Sigmoid colon (tissue), 4 donors: Measurements from ENCODE around the gene PISD.

ENCODE experiments used
- CTCF ChIP-seq, 4 experiments: fragments of 450-650 bp in 3 of 4; fragments of 200-600 bp in 1 of 4; IDR thresholded peaks; one replicate each; pipeline ENCODE4 v1.5.1; 2016 to 2019; ENCODE audit warnings: antibody characterized with exemption in 4 of 4, mild to moderate bottlenecking in 3 of 4, moderate library complexity in 2 of 4
- EP300 ChIP-seq, 4 donors: sonication (generic); formaldehyde crosslinking; IDR thresholded peaks; one replicate each; pipeline ENCODE4 v1.6.1; 2017; ENCODE audit warnings: antibody characterized with exemption in 4 of 4
- POLR2A ChIP-seq, 2 donors: fragments of 450-650 bp; IDR thresholded peaks; one replicate each; pipeline ENCODE4 v1.6.1; 2016; ENCODE audit warnings: antibody characterized with exemption in 2 of 2, mild to moderate bottlenecking in 2 of 2, moderate library complexity in 2 of 2

- no peak for TF ChIP-seq CTCF (IDR thresholded peaks at IDR 0.05)
- no peak for TF ChIP-seq POLR2A (IDR thresholded peaks at IDR 0.05)
- TF ChIP-seq EP300 (IDR thresholded peaks at IDR 0.05) = no peak
Observed at GRCh38 chr22:31621507-31622124, 40.4 kb downstream of the PISD start.
